ENCODE results near the gene CPPED1.

Gene CPPED1

GRCh38 chr16:12719972-12720371 lies 83.7 kb downstream of the CPPED1 start:
- no peak overlapping the region for H3K4me3 ChIP-seq (ENCODE audit: low read depth, low read length)
- TF ChIP-seq CTCF (conservative IDR thresholded peaks at IDR 0.05; ENCODE audit: low read depth, low read length), result no peak
- DNase-seq (ENCODE audit: low read depth), result no peak

GRCh38 chr16:12716658-12717057 lies 87.0 kb downstream of the CPPED1 start:
- no peak for TF ChIP-seq CTCF (conservative IDR thresholded peaks at IDR 0.05; ENCODE audit: low read depth, low read length)

GRCh38 chr16:12709807-12710206 lies 93.9 kb downstream of the CPPED1 start:
- DNase-seq (ENCODE audit: low read depth), result no peak
- no peak for TF ChIP-seq CTCF (conservative IDR thresholded peaks at IDR 0.05; ENCODE audit: low read depth, low read length)
- H3K4me3 ChIP-seq (ENCODE audit: low read depth, low read length), result no peak overlapping the region

More at GRCh38 chr16:12716658-12717057, 87.0 kb downstream of the CPPED1 start:
- DNase-seq (ENCODE audit: low read depth), result no peak
- no peak overlapping the region for H3K4me3 ChIP-seq (ENCODE audit: low read depth, low read length)

GRCh38 chr16:12708266-12708665 lies 95.4 kb downstream of the CPPED1 start:
- TF ChIP-seq CTCF (conservative IDR thresholded peaks at IDR 0.05; ENCODE audit: low read depth, low read length), result no peak
- no peak overlapping the region for H3K4me3 ChIP-seq (ENCODE audit: low read depth, low read length)
- DNase-seq (ENCODE audit: low read depth), result peak; percentile 9

- DNase-seq (ENCODE audit: low read depth), result no peak
- no peak for TF ChIP-seq CTCF (conservative IDR thresholded peaks at IDR 0.05; ENCODE audit: low read depth, low read length)
- H3K4me3 ChIP-seq (ENCODE audit: low read depth, low read length), result no peak overlapping the region
Observed at GRCh38 chr16:12706628-12707027, 97.1 kb downstream of the CPPED1 start.

GRCh38 chr16:12704492-12705111 lies 99.1 kb downstream of the CPPED1 start:
- no peak for TF ChIP-seq CTCF (conservative IDR thresholded peaks at IDR 0.05; ENCODE audit: low read depth, low read length)
- DNase-seq (ENCODE audit: low read depth), result no peak
- no peak overlapping the region for H3K4me3 ChIP-seq (ENCODE audit: low read depth, low read length)

- TF ChIP-seq CTCF (conservative IDR thresholded peaks at IDR 0.05; ENCODE audit: low read depth, low read length), result no peak
- H3K4me3 ChIP-seq (ENCODE audit: low read depth, low read length), result no peak overlapping the region
- no peak for DNase-seq (ENCODE audit: low read depth)
Observed at GRCh38 chr16:12703935-12704334, 99.8 kb downstream of the CPPED1 start.
